Activated naive CD4-positive, alpha-beta T cell treated with anti-CD3 and anti-CD28 coated beads, Interleukin-2, amount 50 U/mL, for 24 hours (primary cell): Measurements from ENCODE around the gene MYO7A.

ENCODE experiments used
- H3K27ac Mint-ChIP-seq: one replicate; pipeline ENCODE4 v1.8.0; 2021; ENCODE audit warnings: mild to moderate bottlenecking, mixed read lengths
- H3K27me3 Mint-ChIP-seq: one replicate; pipeline ENCODE4 v1.8.0; 2021; ENCODE audit warnings: mixed read lengths
- H3K36me3 Mint-ChIP-seq: one replicate; pipeline ENCODE4 v1.8.0; 2021; ENCODE audit warnings: mixed read lengths
- H3K4me1 Mint-ChIP-seq: one replicate; pipeline ENCODE4 v1.8.0; 2021; ENCODE audit warnings: mixed read lengths
- H3K4me3 Mint-ChIP-seq: one replicate; pipeline ENCODE4 v1.8.0; 2021; ENCODE audit warnings: mild to moderate bottlenecking, mixed read lengths
- H3K9me3 Mint-ChIP-seq: one replicate; pipeline ENCODE4 v1.8.0; 2021; ENCODE audit warnings: mixed read lengths

Gene MYO7A

GRCh38 chr11:77102246-77103210, 25.5 kb upstream of the MYO7A start, which contains the start of gene OMP:
TSS of gene OMP (plus strand) at chr11:77102840. CDS start at chr11:77102840, 0 bp downstream.
- H3K27me3 Mint-ChIP-seq = no peaks in the 10 kb centered on the region
- H3K36me3 Mint-ChIP-seq = peaks cover 3% of the 10 kb centered on the region
- no peak within 1 kb of the TSS for H3K4me3 Mint-ChIP-seq
- H3K4me1 Mint-ChIP-seq = no peaks in the 10 kb centered on the region
- H3K27ac Mint-ChIP-seq = no peak within 1 kb of the TSS
- H3K9me3 Mint-ChIP-seq = no peaks in the 10 kb centered on the region

- no peak overlapping the region for H3K27ac Mint-ChIP-seq
- H3K9me3 Mint-ChIP-seq = no peaks in the 10 kb centered on the region
- H3K36me3 Mint-ChIP-seq = peaks cover 3% of the 10 kb centered on the region
- H3K27me3 Mint-ChIP-seq = no peaks in the 10 kb centered on the region
- H3K4me3 Mint-ChIP-seq = no peak overlapping the region
- H3K4me1 Mint-ChIP-seq = no peaks in the 10 kb centered on the region
Measured at GRCh38 chr11:77103319-77103718, 24.7 kb upstream of the MYO7A start.

- Mint-ChIP-seq H3K36me3 (peaks cover 3% of the 10 kb centered on the region), H3K4me3 (no peak overlapping the region), H3K9me3 (no peaks in the 10 kb centered on the region), H3K4me1 (no peaks in the 10 kb centered on the region), H3K27me3 (no peaks in the 10 kb centered on the region), H3K27ac (no peak overlapping the region)
Measured at GRCh38 chr11:77104727-77105126, 23.3 kb upstream of the MYO7A start.

- Mint-ChIP-seq H3K4me3 (no peak overlapping the region), H3K27ac (no peak overlapping the region), H3K4me1 (no peaks in the 10 kb centered on the region), H3K36me3 (peaks cover 3% of the 10 kb centered on the region), H3K9me3 (no peaks in the 10 kb centered on the region), H3K27me3 (no peaks in the 10 kb centered on the region)
Measured at GRCh38 chr11:77106321-77106720, 21.7 kb upstream of the MYO7A start.

- Mint-ChIP-seq H3K27me3 (no peaks in the 10 kb centered on the region), H3K27ac (no peak overlapping the region), H3K4me1 (no peaks in the 10 kb centered on the region), H3K9me3 (no peaks in the 10 kb centered on the region), H3K4me3 (no peak overlapping the region), H3K36me3 (peaks cover 3% of the 10 kb centered on the region)
Measured at GRCh38 chr11:77106759-77107158, 21.3 kb upstream of the MYO7A start.

GRCh38 chr11:77107950-77108349, 20.1 kb upstream of the MYO7A start:
- no peaks in the 10 kb centered on the region for H3K27me3 Mint-ChIP-seq
- no peaks in the 10 kb centered on the region for H3K9me3 Mint-ChIP-seq
- H3K27ac Mint-ChIP-seq = no peak overlapping the region
- H3K4me1 Mint-ChIP-seq = no peaks in the 10 kb centered on the region
- peaks cover 3% of the 10 kb centered on the region for H3K36me3 Mint-ChIP-seq
- no peak overlapping the region for H3K4me3 Mint-ChIP-seq

- Mint-ChIP-seq H3K27ac (no peak overlapping the region), H3K4me3 (no peak overlapping the region), H3K4me1 (no peaks in the 10 kb centered on the region), H3K36me3 (peaks cover under 1% of the 10 kb centered on the region), H3K9me3 (no peaks in the 10 kb centered on the region), H3K27me3 (no peaks in the 10 kb centered on the region)
Measured at GRCh38 chr11:77108436-77108835, 19.6 kb upstream of the MYO7A start.

GRCh38 chr11:77109236-77110019, 18.6 kb upstream of the MYO7A start:
- Mint-ChIP-seq H3K36me3 (no peaks in the 10 kb centered on the region), H3K4me1 (no peaks in the 10 kb centered on the region), H3K27me3 (no peaks in the 10 kb centered on the region), H3K27ac (no peak overlapping the region), H3K4me3 (no peak overlapping the region), H3K9me3 (no peaks in the 10 kb centered on the region)

- no peaks in the 10 kb centered on the region for H3K27me3 Mint-ChIP-seq
- H3K4me1 Mint-ChIP-seq = no peaks in the 10 kb centered on the region
- no peaks in the 10 kb centered on the region for H3K36me3 Mint-ChIP-seq
- H3K27ac Mint-ChIP-seq = no peak overlapping the region
- no peaks in the 10 kb centered on the region for H3K9me3 Mint-ChIP-seq
- no peak overlapping the region for H3K4me3 Mint-ChIP-seq
Measured at GRCh38 chr11:77110836-77111235, 17.2 kb upstream of the MYO7A start.

GRCh38 chr11:77111277-77111676, 16.8 kb upstream of the MYO7A start:
- Mint-ChIP-seq H3K9me3 (no peaks in the 10 kb centered on the region), H3K27ac (no peak overlapping the region), H3K36me3 (no peaks in the 10 kb centered on the region), H3K4me1 (no peaks in the 10 kb centered on the region), H3K27me3 (no peaks in the 10 kb centered on the region), H3K4me3 (no peak overlapping the region)

- H3K27me3 Mint-ChIP-seq = no peaks in the 10 kb centered on the region
- H3K36me3 Mint-ChIP-seq = no peaks in the 10 kb centered on the region
- no peaks in the 10 kb centered on the region for H3K9me3 Mint-ChIP-seq
- no peak overlapping the region for H3K27ac Mint-ChIP-seq
- H3K4me1 Mint-ChIP-seq = no peaks in the 10 kb centered on the region
- H3K4me3 Mint-ChIP-seq = no peak overlapping the region
Measured at GRCh38 chr11:77111946-77112345, 16.1 kb upstream of the MYO7A start.

GRCh38 chr11:77112641-77113381, 15.2 kb upstream of the MYO7A start:
- no peak overlapping the region for H3K27ac Mint-ChIP-seq
- H3K4me1 Mint-ChIP-seq = no peaks in the 10 kb centered on the region
- no peak overlapping the region for H3K4me3 Mint-ChIP-seq
- H3K27me3 Mint-ChIP-seq = no peaks in the 10 kb centered on the region
- H3K36me3 Mint-ChIP-seq = no peaks in the 10 kb centered on the region
- no peaks in the 10 kb centered on the region for H3K9me3 Mint-ChIP-seq

- no peak overlapping the region for H3K27ac Mint-ChIP-seq
Measured at GRCh38 chr11:77113382-77114088, 14.5 kb upstream of the MYO7A start.

GRCh38 chr11:77114089-77114463, 14.0 kb upstream of the MYO7A start:
- no peaks in the 10 kb centered on the region for H3K4me1 Mint-ChIP-seq
- H3K27me3 Mint-ChIP-seq = no peaks in the 10 kb centered on the region
- H3K4me3 Mint-ChIP-seq = no peak overlapping the region
- no peaks in the 10 kb centered on the region for H3K36me3 Mint-ChIP-seq
- H3K27ac Mint-ChIP-seq = no peak overlapping the region
- H3K9me3 Mint-ChIP-seq = no peaks in the 10 kb centered on the region

More at GRCh38 chr11:77113382-77114088, 14.5 kb upstream of the MYO7A start:
- H3K27me3 Mint-ChIP-seq = no peaks in the 10 kb centered on the region
- H3K4me3 Mint-ChIP-seq = no peak overlapping the region
- H3K4me1 Mint-ChIP-seq = no peaks in the 10 kb centered on the region
- no peaks in the 10 kb centered on the region for H3K9me3 Mint-ChIP-seq
- H3K36me3 Mint-ChIP-seq = no peaks in the 10 kb centered on the region

- H3K36me3 Mint-ChIP-seq = no peaks in the 10 kb centered on the region
- no peak overlapping the region for H3K4me3 Mint-ChIP-seq
- no peaks in the 10 kb centered on the region for H3K9me3 Mint-ChIP-seq
- no peaks in the 10 kb centered on the region for H3K27me3 Mint-ChIP-seq
- no peaks in the 10 kb centered on the region for H3K4me1 Mint-ChIP-seq
- H3K27ac Mint-ChIP-seq = no peak overlapping the region
Measured at GRCh38 chr11:77115181-77115611, 12.8 kb upstream of the MYO7A start.
